Sigmoid colon (tissue), 4 donors: ENCODE measurements around the gene HMCN1.

Source experiments
- EP300 ChIP-seq, 4 donors: sonication (generic); formaldehyde crosslinking; IDR thresholded peaks; one replicate each; pipeline ENCODE4 v1.6.1; 2017; ENCODE audit warnings: antibody characterized with exemption in 4 of 4
- POLR2A ChIP-seq, 2 donors: fragments of 450-650 bp; IDR thresholded peaks; one replicate each; pipeline ENCODE4 v1.6.1; 2016; ENCODE audit warnings: antibody characterized with exemption in 2 of 2, mild to moderate bottlenecking in 2 of 2, moderate library complexity in 2 of 2
- POLR2AphosphoS5 ChIP-seq, 4 donors: sonication (generic); formaldehyde crosslinking; IDR thresholded peaks; one replicate each; pipeline ENCODE4 v1.6.1; 2017; ENCODE audit warnings: antibody characterized with exemption in 4 of 4
- TF ChIP-seq, protein P1 (sequence below), 4 experiments: fragments of 450-650 bp in 3 of 4; fragments of 200-600 bp in 1 of 4; IDR thresholded peaks; one replicate each; pipeline ENCODE4 v1.5.1; 2016 to 2019; ENCODE audit warnings: antibody characterized with exemption in 4 of 4, mild to moderate bottlenecking in 3 of 4, moderate library complexity in 2 of 4

GRCh38 chr1:185804206-185804605 lies 70.0 kb downstream of the HMCN1 start:
- TF ChIP-seq EP300 (IDR thresholded peaks at IDR 0.05) (no peak), POLR2A (IDR thresholded peaks at IDR 0.05) (no peak), POLR2AphosphoS5 (IDR thresholded peaks at IDR 0.05) (no peak)
- TF ChIP-seq, protein P1, sequence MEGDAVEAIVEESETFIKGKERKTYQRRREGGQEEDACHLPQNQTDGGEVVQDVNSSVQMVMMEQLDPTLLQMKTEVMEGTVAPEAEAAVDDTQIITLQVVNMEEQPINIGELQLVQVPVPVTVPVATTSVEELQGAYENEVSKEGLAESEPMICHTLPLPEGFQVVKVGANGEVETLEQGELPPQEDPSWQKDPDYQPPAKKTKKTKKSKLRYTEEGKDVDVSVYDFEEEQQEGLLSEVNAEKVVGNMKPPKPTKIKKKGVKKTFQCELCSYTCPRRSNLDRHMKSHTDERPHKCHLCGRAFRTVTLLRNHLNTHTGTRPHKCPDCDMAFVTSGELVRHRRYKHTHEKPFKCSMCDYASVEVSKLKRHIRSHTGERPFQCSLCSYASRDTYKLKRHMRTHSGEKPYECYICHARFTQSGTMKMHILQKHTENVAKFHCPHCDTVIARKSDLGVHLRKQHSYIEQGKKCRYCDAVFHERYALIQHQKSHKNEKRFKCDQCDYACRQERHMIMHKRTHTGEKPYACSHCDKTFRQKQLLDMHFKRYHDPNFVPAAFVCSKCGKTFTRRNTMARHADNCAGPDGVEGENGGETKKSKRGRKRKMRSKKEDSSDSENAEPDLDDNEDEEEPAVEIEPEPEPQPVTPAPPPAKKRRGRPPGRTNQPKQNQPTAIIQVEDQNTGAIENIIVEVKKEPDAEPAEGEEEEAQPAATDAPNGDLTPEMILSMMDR (IDR thresholded peaks at IDR 0.05) = no peak
